ENCODE measurements around the gene EFNA5.

GRCh38 chr5:107680799-107681198, 10.1 kb upstream of the EFNA5 start:
- TF ChIP-seq CTCF (IDR thresholded peaks at IDR 0.05; ENCODE audit: borderline replicate concordance, extremely low read depth, low read length, poor library complexity, severe bottlenecking) (no peak), EZH2 (IDR thresholded peaks at IDR 0.05; ENCODE audit: borderline replicate concordance, low read depth, low read length, severe bottlenecking) (no peak)

All from DND-41 (cell line).